Stimulated activated memory B cell treated with anti-CD40 and anti-IgM and Interleukin-4, amounts not matched to agents 10 μg/mL and 1 μg/mL and 100 μg/mL, for 72 hours (primary cell): Measurements from ENCODE around the gene DCAF8.
"Not testable (repeated sequence)": the region's sequence is repeated elsewhere in the genome, so short reads cannot be mapped to it uniquely, and the experiment has no call there.

Source experiments
- ATAC-seq: fragments of 150-1000 bp; cut with Tn5 transposase; 2 replicates; pipeline ENCODE4 v1.10.0; 2021
- H3K27ac Mint-ChIP-seq: one replicate; pipeline ENCODE4 v1.8.0; 2022; ENCODE audit warnings: mild to moderate bottlenecking, mixed read lengths
- H3K27me3 Mint-ChIP-seq: one replicate; pipeline ENCODE4 v1.8.0; 2022; ENCODE audit warnings: mixed read lengths
- H3K36me3 Mint-ChIP-seq: one replicate; pipeline ENCODE4 v1.8.0; 2022; ENCODE audit warnings: mixed read lengths
- H3K4me1 Mint-ChIP-seq: one replicate; pipeline ENCODE4 v1.8.0; 2022; ENCODE audit warnings: mixed read lengths
- H3K4me3 Mint-ChIP-seq: one replicate; pipeline ENCODE4 v1.8.0; 2022; ENCODE audit warnings: mild to moderate bottlenecking, moderate library complexity, mixed read lengths
- H3K9me3 Mint-ChIP-seq: one replicate; pipeline ENCODE4 v1.8.0; 2022; ENCODE audit warnings: mixed read lengths

Gene DCAF8

DNA sequence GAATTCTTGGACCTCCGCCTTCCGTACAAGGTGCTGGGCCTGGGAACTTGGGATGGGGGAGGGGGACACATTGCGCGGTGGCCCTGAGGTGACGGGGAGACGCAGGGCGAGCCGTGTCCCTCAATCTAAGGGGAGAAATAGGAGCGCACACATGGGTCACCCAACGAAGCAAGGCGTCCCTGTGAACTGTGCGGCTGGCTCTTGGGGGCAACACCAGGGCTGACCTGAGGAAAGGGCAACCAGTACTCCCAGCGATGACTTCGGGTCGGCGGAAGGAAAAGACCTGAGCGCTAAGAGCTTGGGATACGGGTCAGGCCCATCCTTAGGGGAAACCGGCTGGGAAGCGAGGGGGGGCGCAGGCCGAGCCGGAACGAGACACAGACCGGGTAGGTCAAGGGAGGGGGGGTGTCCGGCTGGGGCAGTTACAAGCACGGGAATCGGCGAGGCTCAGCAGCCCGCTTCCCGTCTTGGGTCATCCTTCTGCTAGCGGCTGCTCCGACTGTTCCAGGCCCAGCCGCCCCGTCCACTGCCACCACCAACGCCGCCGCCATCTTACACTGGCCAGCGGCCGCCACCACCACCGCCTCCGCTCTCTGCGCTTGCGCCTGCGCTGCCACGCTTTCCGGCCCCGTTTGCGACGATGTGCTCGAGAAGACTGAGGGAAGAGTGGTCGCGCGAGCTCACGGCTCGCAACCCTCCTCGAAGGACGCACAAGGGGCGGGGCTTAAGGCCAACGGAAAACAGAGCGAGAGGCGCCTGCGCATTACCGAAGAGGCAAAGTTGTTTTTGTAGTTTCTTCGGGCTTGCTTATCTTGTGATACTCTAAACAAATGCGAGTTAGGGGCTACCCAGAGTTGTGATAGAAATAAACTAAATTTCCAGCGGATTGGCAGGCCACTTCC is at the start of gene DCAF8:
Gene DCAF8 (minus strand): TSS at position 657 of the 902 bp plus-strand sequence. CDS start 18,541 bp downstream, outside the sequence.
- Mint-ChIP-seq H3K27ac (peak within 1 kb of the TSS; percentile 99), H3K4me3 (peak within 1 kb of the TSS; percentile 98), H3K36me3 (peaks cover 11% of the 10 kb centered on the region), H3K9me3 (no peaks in the 10 kb centered on the region), H3K27me3 (no peaks in the 10 kb centered on the region), H3K4me1 (peaks cover 52% of the 10 kb centered on the region)
- ATAC-seq = peak; percentile 96

DNA sequence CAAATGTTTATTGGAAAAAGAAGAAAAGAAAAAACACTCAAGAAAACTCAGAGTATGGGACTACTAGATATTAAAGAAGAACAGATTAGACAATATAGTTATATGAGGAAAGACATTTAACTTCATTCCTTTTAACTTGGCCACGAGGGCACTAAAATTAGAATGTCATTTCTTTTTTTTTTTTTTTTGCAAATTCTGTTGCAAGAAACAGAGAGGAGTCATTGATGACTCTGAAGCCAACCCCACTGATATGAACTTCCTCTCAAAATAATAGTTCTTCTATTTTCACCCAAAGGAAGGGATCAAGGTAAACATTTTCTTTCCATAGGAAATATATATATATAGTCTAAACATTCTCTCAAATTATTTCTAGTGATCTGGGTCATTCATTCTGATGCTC is 47.2 kb upstream of the DCAF8 start:
- H3K4me3 Mint-ChIP-seq = no peak overlapping the region
- no peaks in the 10 kb centered on the region for H3K9me3 Mint-ChIP-seq
- peaks cover 79% of the 10 kb centered on the region for H3K36me3 Mint-ChIP-seq
- H3K27me3 Mint-ChIP-seq = no peaks in the 10 kb centered on the region
- H3K27ac Mint-ChIP-seq = peak overlapping the region; percentile 48
- ATAC-seq = no peak
- H3K4me1 Mint-ChIP-seq = peaks cover 36% of the 10 kb centered on the region

DNA sequence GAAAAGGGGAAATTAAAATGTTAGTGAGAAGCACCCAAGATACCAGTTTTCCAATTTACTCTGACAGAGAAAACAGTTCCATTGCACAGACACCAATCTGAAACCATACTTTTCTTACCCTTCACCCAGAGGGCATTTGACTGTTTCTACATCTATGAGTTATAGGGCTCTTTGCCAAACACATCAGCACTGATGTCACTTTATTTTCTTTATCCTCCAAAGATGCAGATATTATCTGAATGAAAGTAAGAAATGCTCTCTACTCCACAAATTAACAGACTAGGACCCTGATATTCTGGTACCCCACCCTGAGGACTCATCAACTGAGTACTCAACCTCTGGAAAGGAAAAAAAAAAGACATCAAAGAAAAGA is 46.8 kb upstream of the DCAF8 start:
- peaks cover 75% of the 10 kb centered on the region for H3K36me3 Mint-ChIP-seq
- ATAC-seq = no peak
- peaks cover 36% of the 10 kb centered on the region for H3K4me1 Mint-ChIP-seq
- no peak overlapping the region for H3K4me3 Mint-ChIP-seq
- H3K9me3 Mint-ChIP-seq = no peaks in the 10 kb centered on the region
- peak overlapping the region; percentile 48 for H3K27ac Mint-ChIP-seq
- H3K27me3 Mint-ChIP-seq = no peaks in the 10 kb centered on the region

DNA sequence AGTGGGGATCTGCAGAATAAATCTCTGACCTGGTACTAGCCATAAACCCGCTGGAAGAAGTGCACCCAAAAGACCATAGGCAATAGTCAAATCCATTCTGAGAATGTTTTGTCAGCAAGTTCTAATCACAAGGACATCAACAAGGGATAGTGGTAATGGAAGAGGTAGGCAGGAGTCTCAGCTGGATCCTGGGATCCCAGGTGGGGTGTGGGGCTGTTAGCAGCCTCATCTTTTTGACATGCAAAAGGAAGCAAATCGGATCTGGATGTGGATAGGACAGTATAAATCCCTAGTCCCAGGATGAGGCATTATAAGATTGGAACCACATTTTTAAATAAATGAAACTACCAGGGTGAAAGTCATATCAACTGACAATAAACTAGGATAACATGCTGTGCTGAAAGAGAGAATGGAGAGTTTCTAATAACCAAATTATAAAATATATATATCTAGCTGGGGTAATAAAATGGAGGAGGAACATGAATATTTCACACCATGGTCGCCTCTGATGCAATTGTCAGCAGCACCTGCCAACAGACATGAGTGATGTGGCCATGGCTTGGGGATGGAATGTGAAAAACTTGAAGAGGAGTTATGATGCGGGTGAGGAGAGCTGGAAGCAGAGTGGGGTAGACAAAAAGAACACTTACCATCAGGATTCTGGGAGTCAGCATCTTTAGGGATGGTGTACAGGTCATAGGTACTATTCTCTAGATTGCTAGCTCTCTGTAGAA is 46.3 kb upstream of the DCAF8 start:
- peak overlapping the region; percentile 48 for H3K27ac Mint-ChIP-seq
- ATAC-seq = no peak
- peaks cover 73% of the 10 kb centered on the region for H3K36me3 Mint-ChIP-seq
- no peaks in the 10 kb centered on the region for H3K27me3 Mint-ChIP-seq
- H3K4me1 Mint-ChIP-seq = peaks cover 36% of the 10 kb centered on the region
- no peak overlapping the region for H3K4me3 Mint-ChIP-seq
- H3K9me3 Mint-ChIP-seq = no peaks in the 10 kb centered on the region

DNA sequence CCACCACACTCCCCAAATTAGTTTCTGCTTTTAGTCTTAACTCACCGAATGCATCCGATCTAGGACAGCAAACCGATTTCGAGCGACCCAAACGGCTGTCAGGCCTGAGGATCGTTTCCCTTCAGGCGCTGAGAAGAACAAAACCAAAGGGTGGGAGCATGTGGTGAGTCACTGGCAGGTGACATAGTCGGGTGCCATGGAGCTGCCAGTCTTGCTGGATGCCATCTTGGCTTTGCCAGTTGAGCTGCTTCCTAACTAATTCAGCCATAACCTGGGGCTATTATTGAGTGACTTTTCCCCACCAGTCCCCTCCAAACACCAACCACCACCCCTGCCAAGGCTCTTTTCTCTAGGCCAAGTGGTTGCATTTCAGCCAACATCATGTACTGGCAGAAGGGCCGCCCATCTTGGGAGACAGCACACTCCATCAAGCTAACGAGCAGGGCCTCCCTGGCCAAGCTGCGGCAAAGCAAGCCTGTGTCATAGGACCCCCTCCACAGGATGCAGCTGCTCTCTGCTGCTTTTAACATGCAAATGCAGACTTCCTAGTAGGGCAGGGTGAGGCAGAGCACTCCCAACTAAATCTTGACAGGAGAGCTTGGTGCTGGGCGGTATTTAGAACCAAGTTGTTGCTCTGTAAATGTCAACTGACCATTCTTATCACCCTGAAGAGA is 44.9 kb upstream of the DCAF8 start:
- no peaks in the 10 kb centered on the region for H3K9me3 Mint-ChIP-seq
- H3K36me3 Mint-ChIP-seq = peaks cover 69% of the 10 kb centered on the region
- peaks cover 36% of the 10 kb centered on the region for H3K4me1 Mint-ChIP-seq
- no peak overlapping the region for H3K4me3 Mint-ChIP-seq
- peak; percentile 82 for ATAC-seq
- peak overlapping the region; percentile 70 for H3K27ac Mint-ChIP-seq
- H3K27me3 Mint-ChIP-seq = no peaks in the 10 kb centered on the region

DNA sequence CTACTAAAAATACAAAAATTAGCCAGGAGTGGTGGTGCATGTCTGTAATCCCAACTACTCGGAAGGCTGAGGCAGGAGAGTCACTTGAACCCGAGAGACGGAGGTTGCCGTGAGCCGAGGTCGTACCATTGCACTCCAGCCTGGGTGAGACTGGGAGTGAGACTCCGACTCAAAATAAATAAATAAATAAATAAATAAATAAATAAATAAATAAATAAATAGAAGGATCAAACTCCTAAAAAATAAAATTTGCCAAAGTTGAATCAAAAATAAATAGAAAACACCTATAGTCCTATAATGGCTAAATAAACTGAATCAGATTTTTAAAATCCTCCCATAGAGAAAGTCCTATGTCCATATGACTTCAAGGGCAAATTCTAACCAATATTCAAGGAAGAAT is 37.8 kb upstream of the DCAF8 start:
- Mint-ChIP-seq H3K36me3 (peaks cover 60% of the 10 kb centered on the region), H3K27ac (no peak overlapping the region)

DNA sequence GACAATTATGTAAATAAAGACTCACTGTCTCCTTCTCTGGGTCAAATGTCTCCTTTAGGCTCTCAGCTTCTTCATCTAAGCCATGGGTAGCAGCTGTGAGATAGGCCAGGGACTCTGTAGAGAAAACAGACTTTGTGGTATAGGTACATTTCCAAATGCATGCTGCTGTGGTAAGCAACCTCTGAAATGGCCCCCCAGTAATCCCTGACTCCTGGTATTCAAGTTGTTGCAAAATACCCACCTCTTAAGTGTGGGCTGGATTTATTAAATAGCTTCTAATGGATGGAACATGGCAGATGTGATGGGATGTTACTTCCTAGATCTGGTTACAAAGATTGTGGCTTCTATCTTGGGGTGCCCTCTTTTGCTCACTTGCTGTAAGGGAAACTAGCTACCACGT is 33.7 kb upstream of the DCAF8 start:
- Mint-ChIP-seq H3K27me3 (no peaks in the 10 kb centered on the region), H3K4me3 (no peak overlapping the region), H3K27ac (no peak overlapping the region), H3K9me3 (no peaks in the 10 kb centered on the region), H3K36me3 (peaks cover 90% of the 10 kb centered on the region), H3K4me1 (no peaks in the 10 kb centered on the region)
- no peak for ATAC-seq

More for the DNA sequence above, 37.8 kb upstream of the DCAF8 start:
- Mint-ChIP-seq H3K4me3 (no peak overlapping the region), H3K9me3 (no peaks in the 10 kb centered on the region), H3K4me1 (no peaks in the 10 kb centered on the region), H3K27me3 (no peaks in the 10 kb centered on the region)
- ATAC-seq = no peak

DNA sequence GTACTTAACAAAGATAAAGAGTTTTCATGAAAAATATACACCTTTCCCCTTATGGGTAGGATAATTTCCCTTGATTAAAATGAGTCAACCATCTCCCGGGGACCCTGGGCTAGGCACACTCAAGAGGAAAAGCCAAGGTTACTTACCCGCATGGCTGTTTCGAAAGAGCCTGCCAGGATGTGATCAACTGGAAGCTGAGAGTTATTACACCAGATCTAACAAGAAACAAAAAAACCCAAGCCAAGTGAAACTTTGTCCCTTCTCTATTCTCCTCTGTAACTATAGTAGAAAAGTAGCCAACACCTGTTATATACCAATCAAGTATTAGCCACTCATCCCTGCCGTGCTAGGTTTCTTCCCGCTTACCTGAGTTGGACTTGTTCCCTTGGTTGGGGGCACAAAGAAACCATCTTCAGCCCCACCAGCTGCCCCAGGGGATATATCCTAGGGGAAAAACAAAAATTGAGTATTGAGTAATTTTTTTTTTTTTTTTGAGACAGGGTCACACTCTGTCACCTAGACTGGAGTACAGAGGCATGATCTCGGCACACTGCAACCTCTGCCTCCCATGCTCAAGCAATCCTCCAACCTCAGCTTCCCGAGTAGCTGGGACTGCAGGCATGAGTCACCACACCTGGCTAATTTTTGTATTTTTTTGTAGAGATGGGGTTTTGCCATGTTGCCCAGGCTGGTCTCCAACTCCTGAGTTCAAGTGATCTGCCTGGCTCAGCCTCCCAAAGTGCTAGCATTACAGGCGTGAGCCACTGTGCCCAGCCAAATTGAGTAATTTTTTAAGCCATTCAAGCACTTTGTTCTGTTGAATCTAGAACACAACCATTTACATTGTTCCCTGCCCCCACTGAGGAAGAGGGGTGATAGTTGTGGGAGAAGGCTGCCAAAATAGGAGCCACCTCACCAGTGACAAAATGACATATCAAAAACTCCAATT is 30.9 kb upstream of the DCAF8 start:
- H3K9me3 Mint-ChIP-seq = no peaks in the 10 kb centered on the region
- peaks cover 83% of the 10 kb centered on the region for H3K36me3 Mint-ChIP-seq
- no peaks in the 10 kb centered on the region for H3K4me1 Mint-ChIP-seq
- H3K27me3 Mint-ChIP-seq = no peaks in the 10 kb centered on the region
- no peak overlapping the region for H3K4me3 Mint-ChIP-seq
- H3K27ac Mint-ChIP-seq = peak overlapping the region; percentile 12
- no peak for ATAC-seq

DNA sequence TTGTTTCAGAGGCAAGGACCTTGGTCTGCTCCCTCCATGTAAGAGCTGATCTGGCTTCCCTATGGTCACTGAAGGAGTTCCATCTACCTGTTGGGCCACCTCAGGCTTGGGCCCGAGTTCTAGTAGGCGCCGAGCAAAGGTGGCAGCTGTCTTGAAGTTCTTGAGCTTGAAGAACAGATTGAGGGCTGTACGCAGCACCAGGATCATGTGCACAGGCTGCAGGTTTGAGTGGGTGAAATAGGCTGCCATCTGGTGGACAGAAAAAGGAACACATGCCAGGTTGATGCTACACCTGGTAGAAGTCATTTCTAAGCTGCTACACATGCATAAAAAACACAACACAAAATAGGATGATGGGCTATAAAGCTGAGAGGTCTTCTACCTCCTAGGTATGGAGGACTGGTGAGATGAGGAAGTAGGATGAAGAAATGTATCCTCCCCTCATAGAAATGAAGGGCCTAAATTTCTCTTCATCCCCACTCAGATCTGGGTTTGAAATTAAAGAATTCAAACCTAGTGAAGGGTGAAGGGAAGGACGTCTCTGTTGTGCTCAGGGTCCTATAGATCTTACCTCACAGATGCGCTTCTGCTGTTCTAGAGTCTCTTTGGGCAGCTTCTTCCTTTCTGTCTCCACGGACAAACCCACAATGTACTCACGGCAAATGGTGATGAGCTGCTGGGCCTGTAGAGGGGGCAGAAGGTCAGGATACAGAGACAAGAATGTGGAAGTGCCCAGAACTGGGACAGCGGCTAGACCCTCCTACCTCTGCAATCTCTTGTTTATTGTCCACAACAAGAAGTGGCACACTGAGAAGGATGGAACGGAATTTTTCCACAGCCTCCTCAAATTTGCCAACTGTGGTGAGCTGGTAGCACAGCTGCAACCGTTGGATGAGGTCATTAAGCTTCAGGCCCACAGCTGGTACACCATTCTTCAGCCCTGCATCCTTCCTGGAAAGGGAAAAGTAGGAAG is 29.2 kb upstream of the DCAF8 start:
- H3K27ac Mint-ChIP-seq = peak overlapping the region; percentile 12

DNA sequence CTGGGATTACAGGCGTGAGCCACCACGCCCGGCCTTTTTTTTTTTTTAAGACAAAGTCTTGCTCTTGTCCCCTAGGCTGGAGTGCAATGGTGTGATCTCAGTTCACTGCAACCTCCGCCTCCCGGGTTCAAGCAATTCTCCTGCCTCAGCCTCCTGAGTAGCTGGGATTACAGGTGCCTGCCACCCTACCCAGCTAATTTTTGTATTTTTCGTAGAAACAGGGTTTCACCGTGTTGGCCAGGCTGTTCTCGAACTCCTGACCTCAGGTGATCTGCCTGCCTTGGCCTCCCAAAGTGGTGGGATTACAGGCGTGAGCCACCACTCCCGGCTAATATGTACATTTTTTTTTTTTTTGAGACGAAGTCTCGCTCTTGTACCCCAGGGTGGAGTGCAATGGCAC is 25.4 kb upstream of the DCAF8 start:
- H3K27ac Mint-ChIP-seq, H3K27me3 Mint-ChIP-seq, H3K9me3 Mint-ChIP-seq, ATAC-seq, H3K4me3 Mint-ChIP-seq: not testable (repeated sequence)
- Mint-ChIP-seq H3K36me3 (peaks cover 39% of the 10 kb centered on the region), H3K4me1 (peaks cover 28% of the 10 kb centered on the region)

More for the DNA sequence above, 29.2 kb upstream of the DCAF8 start:
- no peaks in the 10 kb centered on the region for H3K9me3 Mint-ChIP-seq
- H3K4me3 Mint-ChIP-seq = no peak overlapping the region
- no peaks in the 10 kb centered on the region for H3K27me3 Mint-ChIP-seq
- H3K36me3 Mint-ChIP-seq = peaks cover 72% of the 10 kb centered on the region
- ATAC-seq = peak; percentile 94
- no peaks in the 10 kb centered on the region for H3K4me1 Mint-ChIP-seq

DNA sequence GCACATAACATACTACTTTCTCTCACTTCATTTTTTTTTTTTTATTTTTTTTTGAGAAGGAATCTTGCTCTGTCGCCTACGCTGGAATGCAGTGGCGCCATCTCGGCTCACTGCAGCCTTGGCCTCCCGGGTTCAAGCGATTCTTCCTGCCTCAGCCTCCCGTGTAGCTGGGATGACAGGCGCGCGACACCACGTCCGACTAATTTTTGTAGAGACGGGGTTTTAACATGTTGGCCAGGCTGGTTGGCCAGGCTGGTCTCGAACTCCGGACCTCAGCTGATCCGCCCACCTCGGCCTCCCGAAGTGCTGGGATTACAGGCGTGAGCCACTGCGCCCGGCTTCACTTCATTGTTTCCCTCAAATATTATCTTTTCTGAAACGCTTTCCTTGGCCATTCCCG is 23.2 kb upstream of the DCAF8 start:
- Mint-ChIP-seq H3K27ac (peak overlapping the region; percentile 93), H3K36me3 (peaks cover 27% of the 10 kb centered on the region), H3K9me3 (no peaks in the 10 kb centered on the region), H3K27me3 (no peaks in the 10 kb centered on the region), H3K4me3 (peak overlapping the region; percentile 99), H3K4me1 (peaks cover 28% of the 10 kb centered on the region)
- no peak for ATAC-seq

DNA sequence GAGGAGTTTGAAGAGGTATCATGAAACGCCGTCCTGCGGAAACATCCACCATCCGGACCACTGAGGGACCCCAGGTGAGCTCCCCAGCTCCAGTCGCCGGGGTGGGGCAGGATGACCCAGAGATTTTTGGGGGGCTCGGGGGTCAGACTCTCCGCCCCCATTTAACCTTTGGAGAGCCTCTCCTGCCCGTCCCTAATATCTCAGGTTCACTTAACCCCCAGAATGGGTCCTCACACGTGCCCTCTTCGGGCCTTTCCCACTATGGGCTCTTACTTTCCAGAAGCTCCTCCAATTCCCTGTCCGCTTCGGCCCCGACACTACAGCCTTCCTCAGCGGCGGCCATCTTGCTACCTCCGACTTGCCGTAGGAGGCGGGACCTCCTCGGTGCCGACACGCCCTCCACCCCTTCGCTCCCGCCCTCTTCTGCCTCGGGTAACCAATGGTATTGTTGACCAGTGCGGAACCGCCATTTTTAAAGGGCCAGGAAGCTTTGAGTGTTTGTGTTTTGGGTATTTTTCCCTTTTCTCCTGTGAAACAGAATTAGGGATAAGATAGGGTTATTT is 22.5 kb upstream of the DCAF8 start, which contains the start of gene PEX19:
Gene PEX19 (minus strand): TSS at position 352 of the 563 bp plus-strand sequence. CDS start 9 bp downstream, at position 343.
- no peaks in the 10 kb centered on the region for H3K9me3 Mint-ChIP-seq
- no peaks in the 10 kb centered on the region for H3K27me3 Mint-ChIP-seq
- peak; percentile 99 for ATAC-seq
- peaks cover 28% of the 10 kb centered on the region for H3K4me1 Mint-ChIP-seq
- H3K27ac Mint-ChIP-seq = peak within 1 kb of the TSS; percentile 93
- H3K36me3 Mint-ChIP-seq = peaks cover 27% of the 10 kb centered on the region
- H3K4me3 Mint-ChIP-seq = peak within 1 kb of the TSS; percentile 99

DNA sequence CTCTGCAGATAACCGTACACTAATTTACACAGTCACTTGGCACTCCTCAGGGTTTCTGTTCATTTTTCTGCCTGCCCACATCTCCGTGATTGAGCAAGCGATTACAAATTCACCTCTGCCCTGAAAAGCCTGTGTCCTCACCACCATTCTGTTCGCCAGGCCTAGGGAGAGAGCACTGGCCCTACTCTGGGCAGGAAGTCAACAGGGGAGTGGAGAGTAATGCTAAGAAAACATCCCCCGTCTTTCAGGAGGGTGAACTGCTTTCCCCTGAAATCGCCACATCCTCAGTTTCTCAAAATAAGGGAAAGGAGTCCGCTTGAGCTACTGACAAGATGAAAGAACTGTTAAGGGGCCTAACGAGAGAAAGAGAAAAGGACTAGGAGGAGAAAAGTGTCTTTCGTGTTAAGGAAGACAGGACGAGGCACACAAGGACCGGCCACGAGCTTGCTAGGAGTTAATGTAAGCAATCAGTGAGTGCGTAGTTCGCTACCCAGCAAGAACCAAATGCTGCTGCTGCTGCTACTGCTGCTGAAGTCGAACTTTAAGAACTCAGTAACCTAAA is 22.0 kb upstream of the DCAF8 start:
- H3K4me1 Mint-ChIP-seq = peaks cover 28% of the 10 kb centered on the region
- H3K36me3 Mint-ChIP-seq = peaks cover 30% of the 10 kb centered on the region
- H3K9me3 Mint-ChIP-seq = no peaks in the 10 kb centered on the region
- no peaks in the 10 kb centered on the region for H3K27me3 Mint-ChIP-seq
- peak overlapping the region; percentile 99 for H3K4me3 Mint-ChIP-seq
- H3K27ac Mint-ChIP-seq = peak overlapping the region; percentile 93
- peak; percentile 35 for ATAC-seq
